Stimulated activated CD8-positive, alpha-beta memory T cell treated with anti-CD3 and anti-CD28 coated beads, Interleukin-7, amount 100 ng/mL, for 24 hours (primary cell): ENCODE results near the gene PDE7B.

Experiments used
- DNase-seq: peaks from one replicate; pipeline ENCODE4 v3.0.0-alpha.2; 2020; ENCODE audit warnings: low read depth

The PDE7B gene

GRCh38 chr6:136033416-136033815 is 181.9 kb downstream of the PDE7B start:
- DNase-seq, result no peak

GRCh38 chr6:136034422-136034821 is 182.9 kb downstream of the PDE7B start:
- no peak for DNase-seq

GRCh38 chr6:136035378-136036070 is 184.0 kb downstream of the PDE7B start:
- no peak for DNase-seq

- DNase-seq, result no peak
These were observed 184.5 kb downstream of the PDE7B start for GRCh38 chr6:136036071-136036380.

GRCh38 chr6:136036601-136037000 is 185.1 kb downstream of the PDE7B start:
- no peak for DNase-seq

- DNase-seq, result no peak
These were observed 185.9 kb downstream of the PDE7B start for GRCh38 chr6:136037242-136037875.

- DNase-seq, result no peak
These were observed 186.5 kb downstream of the PDE7B start for GRCh38 chr6:136037876-136038460.

- DNase-seq, result no peak
These were observed 187.0 kb downstream of the PDE7B start for GRCh38 chr6:136038531-136038930.

- no peak for DNase-seq
These were observed 187.7 kb downstream of the PDE7B start for GRCh38 chr6:136039185-136039584.

- no peak for DNase-seq
These were observed 199.0 kb downstream of the PDE7B start for GRCh38 chr6:136050475-136050874.

- DNase-seq, result no peak
These were observed 199.8 kb downstream of the PDE7B start for GRCh38 chr6:136051140-136051775.

- DNase-seq, result no peak
These were observed 200.5 kb downstream of the PDE7B start for GRCh38 chr6:136052031-136052430.

GRCh38 chr6:136058852-136059251 is 207.4 kb downstream of the PDE7B start:
- no peak for DNase-seq

GRCh38 chr6:136059308-136059707 is 207.8 kb downstream of the PDE7B start:
- no peak for DNase-seq

GRCh38 chr6:136060052-136060451 is 208.6 kb downstream of the PDE7B start:
- no peak for DNase-seq

- no peak for DNase-seq
These were observed 209.3 kb downstream of the PDE7B start for GRCh38 chr6:136060759-136061158.

- no peak for DNase-seq
These were observed 210.2 kb downstream of the PDE7B start for GRCh38 chr6:136061701-136062100.

- no peak for DNase-seq
These were observed 211.6 kb downstream of the PDE7B start for GRCh38 chr6:136063096-136063495.

- DNase-seq, result no peak
These were observed 214.5 kb downstream of the PDE7B start for GRCh38 chr6:136066005-136066404.

- DNase-seq, result no peak
These were observed 216.3 kb downstream of the PDE7B start for GRCh38 chr6:136067731-136068341.

- DNase-seq, result no peak
These were observed 217.6 kb downstream of the PDE7B start for GRCh38 chr6:136069119-136069518.

GRCh38 chr6:136070815-136071214 is 219.3 kb downstream of the PDE7B start:
- DNase-seq, result no peak

- no peak for DNase-seq
These were observed 221.2 kb downstream of the PDE7B start for GRCh38 chr6:136072691-136073090.
